Measurements from ENCODE around the gene RCAN3. TPM values are rescaled to one million over a fixed set of nuclear protein-coding genes. Genes with fewer than 3 reads are reported as not detected.

RCAN3 gene
- total and polyA plus RNA-seq, 10 of the 15 experiments (the other 5 are each of a cell fraction or from before 2014, with no cell fraction given) = 0.02 to 0.46 (median 0.06) TPM; not detected in 3

- no TSS peak for BruUV-seq (replicated peaks)
- Histone ChIP-seq H2AFZ (ENCODE audit: control insufficient read depth, low read depth, low read length) (no peak overlapping the region), H3K4me2 (ENCODE audit: control insufficient read depth, insufficient read depth) (no peak overlapping the region), H3K4me3 (no peak overlapping the region), H3K79me2 (ENCODE audit: control insufficient read depth, insufficient read depth, low read length) (no peaks in the 10 kb centered on the region), H3K27ac (ENCODE audit: control insufficient read depth, insufficient read depth) (no peak overlapping the region), H3K4me1 (ENCODE audit: control insufficient read depth, insufficient read depth, low read length) (peaks cover under 1% of the 10 kb centered on the region; the same call in 1 of the 2 replicates), H3K27me3 (replicated peaks in 1 of 2; ENCODE audit: control insufficient read depth in 2 of 2, insufficient read depth in 2 of 2, low read length in 1 of 2) (peaks cover 5 to 16% of the 10 kb centered on the region in 2 experiments), H3K9ac (ENCODE audit: control insufficient read depth, insufficient read depth, low read length) (no peak overlapping the region), H4K20me1 (ENCODE audit: control insufficient read depth, insufficient read depth) (no peaks in the 10 kb centered on the region; the same call in 1 of the 2 replicates), H3K9me3 (replicated peaks; ENCODE audit: control insufficient read depth, insufficient read depth, low read length) (no peaks in the 10 kb centered on the region), H3K36me3 (ENCODE audit: control insufficient read depth in 2 of 2, insufficient read depth in 2 of 2, low read length in 1 of 2) (no peaks in the 10 kb centered on the region)
- ChIA-PET RAD21 (ENCODE audit: unreplicated experiment) (no interaction called here), POLR2A (interaction anchor here (0.6 kb wide), 1 partner anchor 214 kb away, joined by 4 read pairs; no protein-coding TSS in a partner anchor), CTCF (no interaction called here), SMC1A (ENCODE audit: uncharacterized antibody, unreplicated experiment) (no interaction called here)
- no peak for ATAC-seq
- WGBS (ENCODE audit: insufficient coverage, insufficient replicate concordance, low lambda C conversion rate, missing lambda C conversion rate) = 28% methylated on average over 5 of the region's 5 CpGs
- in situ Hi-C loops (cut with MboI) (no loop called here), intact Hi-C loops (cut with micrococcal nuclease; ENCODE audit: unreplicated experiment) (no loop called here)
- TF ChIP-seq, protein P1, sequence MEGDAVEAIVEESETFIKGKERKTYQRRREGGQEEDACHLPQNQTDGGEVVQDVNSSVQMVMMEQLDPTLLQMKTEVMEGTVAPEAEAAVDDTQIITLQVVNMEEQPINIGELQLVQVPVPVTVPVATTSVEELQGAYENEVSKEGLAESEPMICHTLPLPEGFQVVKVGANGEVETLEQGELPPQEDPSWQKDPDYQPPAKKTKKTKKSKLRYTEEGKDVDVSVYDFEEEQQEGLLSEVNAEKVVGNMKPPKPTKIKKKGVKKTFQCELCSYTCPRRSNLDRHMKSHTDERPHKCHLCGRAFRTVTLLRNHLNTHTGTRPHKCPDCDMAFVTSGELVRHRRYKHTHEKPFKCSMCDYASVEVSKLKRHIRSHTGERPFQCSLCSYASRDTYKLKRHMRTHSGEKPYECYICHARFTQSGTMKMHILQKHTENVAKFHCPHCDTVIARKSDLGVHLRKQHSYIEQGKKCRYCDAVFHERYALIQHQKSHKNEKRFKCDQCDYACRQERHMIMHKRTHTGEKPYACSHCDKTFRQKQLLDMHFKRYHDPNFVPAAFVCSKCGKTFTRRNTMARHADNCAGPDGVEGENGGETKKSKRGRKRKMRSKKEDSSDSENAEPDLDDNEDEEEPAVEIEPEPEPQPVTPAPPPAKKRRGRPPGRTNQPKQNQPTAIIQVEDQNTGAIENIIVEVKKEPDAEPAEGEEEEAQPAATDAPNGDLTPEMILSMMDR (IDR thresholded peaks at IDR 0.05 in 2 of 3, conservative IDR thresholded peaks at IDR 0.05 in 1 of 3; ENCODE audit: control insufficient read depth in 2 of 3, extremely low read depth in 1 of 3, insufficient read depth in 1 of 3, low read depth in 3 of 3, low read length in 3 of 3) = no peak
- TF ChIP-seq CBX5 (IDR thresholded peaks at IDR 0.05; ENCODE audit: low read depth) = no peak
- no peak for TF ChIP-seq YY1 (IDR thresholded peaks at IDR 0.05; ENCODE audit: low read depth, low read length)
- no peak for TF ChIP-seq BCL3 (IDR thresholded peaks at IDR 0.05; ENCODE audit: borderline replicate concordance, insufficient read depth, low read depth, low read length, poor library complexity, severe bottlenecking)
- peak; percentile 23; the same call in 1 of the 2 replicates for TF ChIP-seq RAD51 (IDR thresholded peaks at IDR 0.05)
- TF ChIP-seq BMI1 (IDR thresholded peaks at IDR 0.05; ENCODE audit: borderline replicate concordance) = no peak
- TF ChIP-seq USF1 (IDR thresholded peaks at IDR 0.05; ENCODE audit: borderline replicate concordance, extremely low read length, insufficient read depth, low read depth, low read length) = peak; percentile 34
- no peak for FAIRE-seq
- no peak for DNase-seq (ENCODE audit: low read depth, low spot score)
Observed at GRCh38 chr1:24506691-24507381, 4.2 kb downstream of the RCAN3 start.

All from GM12878 (cell line).